Measurements from ENCODE around the gene DUSP1.
A peak's percentile ranks its signal among the peaks of the same experiment; 100 is the strongest.

Gene DUSP1

GRCh38 chr5:172768098-172768572 is 2.9 kb downstream of the DUSP1 start:
- H3K36me3 Mint-ChIP-seq: peaks cover 15 to 18% of the 10 kb centered on the region in 2 donors
- peaks cover 35 to 73% of the 10 kb centered on the region in 2 donors for H3K4me1 Mint-ChIP-seq
- no peak overlapping the region for H3K4me3 Mint-ChIP-seq
- no peaks in the 10 kb centered on the region for H3K9me3 Mint-ChIP-seq
- H3K27me3 Mint-ChIP-seq: no peaks in the 10 kb centered on the region
- no peak for ATAC-seq (replicated peaks)
- H3K27ac Mint-ChIP-seq: no peak overlapping the region
- DNase-seq: no peak

- H3K27ac Mint-ChIP-seq: peak overlapping the region; percentile 86
- no peaks in the 10 kb centered on the region for H3K9me3 Mint-ChIP-seq
- ATAC-seq (replicated peaks) (no peak), DNase-seq (no peak)
- no peaks in the 10 kb centered on the region for H3K27me3 Mint-ChIP-seq
- peaks cover 15% of the 10 kb centered on the region in 2 donors for H3K36me3 Mint-ChIP-seq
- peaks cover 32 to 56% of the 10 kb centered on the region in 2 donors for H3K4me1 Mint-ChIP-seq
- H3K4me3 Mint-ChIP-seq: no peak overlapping the region
Measured at GRCh38 chr5:172766287-172767108, 4.5 kb downstream of the DUSP1 start.

DNA sequence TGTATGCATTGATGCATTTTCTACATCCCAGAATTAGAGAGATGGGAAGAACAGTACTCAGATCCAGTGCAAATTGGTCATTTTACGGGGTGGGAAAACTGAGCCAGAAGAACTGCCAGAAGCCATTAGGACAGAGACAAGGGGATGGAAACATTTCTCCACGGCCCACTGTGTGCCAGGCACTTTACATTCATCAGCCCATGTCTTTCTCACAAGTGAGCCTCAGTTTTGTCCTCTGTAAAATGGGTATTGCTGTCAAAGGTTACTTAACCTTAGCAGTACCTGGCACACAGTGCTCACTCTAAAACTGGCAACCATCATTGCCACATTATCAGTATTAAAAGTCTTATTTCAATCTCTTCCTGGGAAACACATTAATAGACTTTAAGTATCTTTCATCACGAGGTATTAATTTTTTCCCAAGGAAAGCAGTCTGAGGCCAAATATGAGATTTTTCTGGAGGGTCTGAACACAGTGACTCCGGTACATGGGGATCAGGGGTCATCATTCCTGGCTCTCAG is 5.2 kb downstream of the DUSP1 start:
- H3K27me3 Mint-ChIP-seq: no peaks in the 10 kb centered on the region

GRCh38 chr5:172764861-172765765 is 5.9 kb downstream of the DUSP1 start:
- ATAC-seq (replicated peaks) (peak; percentile 91 to 96), DNase-seq (peak; percentile 89)
- Mint-ChIP-seq H3K9me3 (no peaks in the 10 kb centered on the region), H3K27me3 (no peaks in the 10 kb centered on the region), H3K4me1 (peaks cover 30 to 48% of the 10 kb centered on the region in 2 donors), H3K36me3 (peaks cover 15% of the 10 kb centered on the region in 2 donors), H3K4me3 (peak overlapping the region; percentile 90 to 92), H3K27ac (peak overlapping the region; percentile 97)

More for the DNA sequence above, 5.2 kb downstream of the DUSP1 start:
- DNase-seq (no peak), ATAC-seq (replicated peaks) (no peak)
- peak overlapping the region; percentile 90 to 92 for H3K4me3 Mint-ChIP-seq
- H3K27ac Mint-ChIP-seq: peak overlapping the region; percentile 97
- peaks cover 15% of the 10 kb centered on the region in 2 donors for H3K36me3 Mint-ChIP-seq
- H3K9me3 Mint-ChIP-seq: no peaks in the 10 kb centered on the region
- H3K4me1 Mint-ChIP-seq: peaks cover 31 to 53% of the 10 kb centered on the region in 2 donors

GRCh38 chr5:172763120-172763464 is 7.9 kb downstream of the DUSP1 start:
- ATAC-seq (replicated peaks): no peak
- Mint-ChIP-seq H3K4me1 (peaks cover 20 to 30% of the 10 kb centered on the region in 2 donors), H3K36me3 (peaks cover 3 to 5% of the 10 kb centered on the region in 2 donors), H3K9me3 (no peaks in the 10 kb centered on the region), H3K27me3 (no peaks in the 10 kb centered on the region), H3K27ac (no peak overlapping the region), H3K4me3 (no peak overlapping the region)
- no peak for DNase-seq

DNA sequence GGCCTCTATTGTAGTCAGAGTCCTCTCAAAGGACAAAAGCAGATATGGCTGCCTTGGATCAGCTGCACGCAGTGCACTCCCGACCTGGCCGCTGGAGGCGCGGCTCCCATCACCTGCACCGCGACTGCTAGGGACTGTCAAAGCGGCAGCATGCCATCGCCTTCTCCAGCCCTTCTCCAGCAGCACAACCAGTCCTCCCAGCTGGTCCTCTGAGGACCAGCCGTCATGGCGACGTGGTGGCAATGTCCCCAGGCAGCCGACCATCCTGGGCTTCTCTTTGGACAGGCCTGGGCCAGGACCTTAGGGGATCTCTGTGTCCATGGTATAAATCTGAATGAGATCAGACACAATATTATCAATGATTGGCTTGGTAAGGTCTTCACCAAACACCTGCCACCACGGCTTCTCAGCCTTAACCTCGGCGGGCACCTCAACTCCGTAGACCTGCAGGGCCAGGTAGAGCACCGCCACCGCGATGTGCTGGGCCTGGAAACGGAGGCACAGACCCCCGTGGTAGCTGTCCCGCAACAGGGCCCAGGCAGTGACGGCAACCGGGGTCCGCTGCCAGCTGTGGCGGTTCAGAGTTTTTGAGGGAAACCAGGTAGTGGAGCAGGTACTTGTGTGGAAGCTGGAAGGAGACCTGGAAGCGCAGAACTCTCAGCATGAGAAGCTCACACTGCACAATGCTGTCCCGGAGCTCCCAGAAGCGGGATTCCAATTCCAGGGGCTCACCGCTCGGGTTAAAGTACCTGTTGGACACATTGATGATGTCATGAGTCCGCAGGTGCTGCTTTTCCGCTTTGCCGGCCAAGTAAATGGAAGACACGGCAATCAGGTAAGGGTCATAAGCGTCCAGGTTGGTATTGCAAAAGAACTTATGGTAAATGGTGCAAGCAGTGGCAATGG is 8.5 kb downstream of the DUSP1 start:
- Mint-ChIP-seq H3K4me1 (peaks cover 20 to 30% of the 10 kb centered on the region in 2 donors), H3K4me3 (no peak overlapping the region), H3K27me3 (no peaks in the 10 kb centered on the region), H3K36me3 (peaks cover 0 to 1% of the 10 kb centered on the region in 2 donors), H3K9me3 (no peaks in the 10 kb centered on the region), H3K27ac (no peak overlapping the region)
- DNase-seq (no peak), ATAC-seq (replicated peaks) (no peak)

DNA sequence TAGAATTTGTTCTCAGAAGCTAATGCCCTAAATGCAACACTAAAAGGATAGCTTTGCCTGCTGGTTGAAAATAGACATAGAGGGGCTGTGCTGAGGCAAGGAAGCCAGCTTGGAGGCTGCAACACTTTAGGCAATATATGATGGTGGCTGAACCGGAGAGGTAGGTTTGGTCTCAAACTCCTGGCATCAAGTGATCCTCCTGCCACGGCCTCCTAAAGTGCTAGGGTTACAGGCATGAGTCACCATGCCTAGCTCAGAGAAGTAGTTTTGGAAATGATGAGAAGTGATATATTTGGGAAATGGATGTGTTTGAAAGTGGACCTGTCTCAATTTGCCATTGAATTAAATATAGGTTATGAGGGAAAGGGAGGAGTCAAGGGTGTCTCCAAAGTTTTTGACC is 10.0 kb downstream of the DUSP1 start:
- Mint-ChIP-seq H3K4me1 (peaks cover 13 to 22% of the 10 kb centered on the region in 2 donors), H3K36me3 (no peaks in the 10 kb centered on the region), H3K27ac (no peak overlapping the region), H3K27me3 (no peaks in the 10 kb centered on the region), H3K4me3 (no peak overlapping the region), H3K9me3 (no peaks in the 10 kb centered on the region)
- ATAC-seq (replicated peaks) (no peak), DNase-seq (no peak)

GRCh38 chr5:172760136-172760535 is 10.9 kb downstream of the DUSP1 start:
- DNase-seq: no peak
- peaks cover 11 to 13% of the 10 kb centered on the region in 2 donors for H3K4me1 Mint-ChIP-seq
- ATAC-seq (replicated peaks): no peak
- no peaks in the 10 kb centered on the region for H3K36me3 Mint-ChIP-seq
- H3K27ac Mint-ChIP-seq: peak overlapping the region; percentile 3
- H3K9me3 Mint-ChIP-seq: no peaks in the 10 kb centered on the region
- no peak overlapping the region for H3K4me3 Mint-ChIP-seq
- no peaks in the 10 kb centered on the region for H3K27me3 Mint-ChIP-seq

DNA sequence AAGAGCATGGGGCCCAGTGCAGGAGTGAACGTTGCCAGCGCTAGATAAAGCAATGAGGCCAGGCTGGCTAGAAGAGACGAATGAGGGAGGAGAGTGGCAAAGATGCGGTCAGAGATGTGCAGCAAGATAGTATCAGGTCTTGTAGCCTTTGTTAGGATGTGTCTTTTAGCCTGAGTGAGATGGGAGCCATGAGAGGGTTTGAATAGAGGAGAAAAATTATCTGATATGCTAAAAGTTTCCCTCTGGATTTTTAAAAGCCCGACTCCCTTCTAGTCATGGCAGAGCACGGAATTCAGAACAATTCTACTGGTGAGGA is 12.2 kb downstream of the DUSP1 start:
- Mint-ChIP-seq H3K36me3 (no peaks in the 10 kb centered on the region), H3K27me3 (no peaks in the 10 kb centered on the region), H3K4me3 (no peak overlapping the region), H3K27ac (no peak overlapping the region), H3K9me3 (no peaks in the 10 kb centered on the region), H3K4me1 (peaks cover 2 to 4% of the 10 kb centered on the region in 2 donors)
- no peak for ATAC-seq (replicated peaks)
- no peak for DNase-seq

DNA sequence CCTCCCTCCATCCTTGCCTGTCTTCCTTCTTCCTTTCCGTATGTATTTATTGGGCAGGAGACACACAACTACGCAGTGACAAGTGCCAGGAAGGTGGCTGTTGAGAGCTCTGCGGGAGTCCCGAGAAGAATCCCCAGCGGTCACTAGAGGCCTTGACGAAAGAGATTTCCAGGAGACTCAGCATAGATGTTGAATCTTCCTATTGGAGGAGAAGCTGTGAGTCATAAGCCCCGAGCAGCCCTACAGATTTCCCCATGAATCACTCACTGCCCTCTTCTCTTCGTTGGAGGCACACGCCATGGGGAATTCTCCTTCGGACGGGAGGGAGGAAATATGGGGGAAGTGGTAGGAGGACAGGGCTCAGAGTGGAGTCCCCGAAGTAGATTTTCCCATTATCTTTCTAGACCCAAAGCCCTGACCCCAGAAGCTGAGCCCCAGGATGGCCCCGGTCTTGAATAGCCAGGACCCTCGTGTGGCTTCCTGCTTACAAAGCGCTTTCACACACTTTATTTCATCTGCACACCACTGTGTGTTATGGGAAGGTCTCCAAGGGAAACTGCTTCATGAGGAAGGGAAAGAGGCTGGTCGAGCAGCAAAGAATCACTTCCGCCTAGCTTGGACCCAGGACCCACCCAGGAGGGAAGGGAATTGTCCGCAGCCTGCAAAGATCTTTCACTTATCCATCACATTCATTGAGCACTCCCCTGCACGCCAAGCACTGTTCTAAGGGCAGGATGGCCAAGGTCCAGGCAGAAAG is 12.7 kb downstream of the DUSP1 start:
- Mint-ChIP-seq H3K36me3 (no peaks in the 10 kb centered on the region), H3K4me3 (no peak overlapping the region), H3K4me1 (no peaks in the 10 kb centered on the region), H3K27ac (no peak overlapping the region), H3K27me3 (no peaks in the 10 kb centered on the region), H3K9me3 (no peaks in the 10 kb centered on the region)
- ATAC-seq (replicated peaks) (peak in 1 of 2 donors; percentile 41), DNase-seq (no peak)

GRCh38 chr5:172757394-172758010 is 13.5 kb downstream of the DUSP1 start:
- no peak for ATAC-seq (replicated peaks)

GRCh38 chr5:172756764-172757393 is 14.1 kb downstream of the DUSP1 start:
- no peak overlapping the region for H3K27ac Mint-ChIP-seq
- DNase-seq (no peak), ATAC-seq (replicated peaks) (no peak)
- no peaks in the 10 kb centered on the region for H3K4me1 Mint-ChIP-seq
- no peaks in the 10 kb centered on the region for H3K36me3 Mint-ChIP-seq
- H3K9me3 Mint-ChIP-seq: no peaks in the 10 kb centered on the region
- no peaks in the 10 kb centered on the region for H3K27me3 Mint-ChIP-seq
- no peak overlapping the region for H3K4me3 Mint-ChIP-seq

More at GRCh38 chr5:172757394-172758010, 13.5 kb downstream of the DUSP1 start:
- no peaks in the 10 kb centered on the region for H3K36me3 Mint-ChIP-seq
- no peaks in the 10 kb centered on the region for H3K27me3 Mint-ChIP-seq
- no peak for DNase-seq
- no peaks in the 10 kb centered on the region for H3K9me3 Mint-ChIP-seq
- no peaks in the 10 kb centered on the region for H3K4me1 Mint-ChIP-seq
- H3K4me3 Mint-ChIP-seq: no peak overlapping the region
- no peak overlapping the region for H3K27ac Mint-ChIP-seq

All from stimulated activated naive B cell treated with anti-CD40 and anti-IgM and Interleukin-4, amounts not matched to agents 10 μg/mL and 1 μg/mL and 100 μg/mL, for 72 hours (primary cell).